Measurements from ENCODE around the gene KCNIP1. TPM values are rescaled to one million over a fixed set of nuclear protein-coding genes. Genes with fewer than 3 reads are reported as not detected.

Gene KCNIP1
- polyA plus RNA-seq, 3 donors = not detected

DNA sequence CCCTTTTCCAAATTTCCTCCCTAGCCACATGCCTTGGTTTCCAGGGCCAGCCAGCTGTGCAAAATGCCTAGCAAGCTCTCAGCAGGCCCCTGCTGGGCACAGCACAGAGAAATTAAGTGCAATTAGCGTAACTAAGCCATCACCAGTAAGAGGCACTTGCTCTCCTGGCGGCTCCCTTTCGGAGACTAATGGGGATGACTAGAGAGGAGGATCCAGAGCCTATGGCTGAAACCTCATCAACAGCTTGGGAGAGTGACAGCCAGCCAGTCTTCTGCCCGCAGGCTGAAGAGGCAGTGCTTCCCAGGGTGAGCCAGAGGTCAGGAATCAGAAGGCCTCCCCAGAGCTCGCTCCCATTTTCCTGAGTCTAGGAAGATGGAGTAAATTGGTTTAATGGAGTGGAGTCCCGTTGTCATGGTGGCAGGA is 108.4 kb downstream of the KCNIP1 start:
- peak overlapping the region in 1 of 7 donors; percentile 35 for H3K27ac Mint-ChIP-seq
- H3K4me2 ChIP-seq (replicated peaks; ENCODE audit: extremely low read depth, low read length, poor library complexity, severe bottlenecking) = no peak overlapping the region
- no peak overlapping the region for H3K27ac ChIP-seq (ENCODE audit: low read depth in 1 of 2, low read length in 2 of 2)
- no peak overlapping the region for H2AFZ ChIP-seq (ENCODE audit: insufficient read depth, low read depth, low read length, poor library complexity, severe bottlenecking)
- H3K4me1 ChIP-seq (ENCODE audit: control insufficient read depth in 1 of 2, insufficient read depth in 2 of 2, low read length in 2 of 2) = no peaks in the 10 kb centered on the region
- no peaks in the 10 kb centered on the region for H3K79me2 ChIP-seq (ENCODE audit: insufficient read depth, low read length)
- H3K27me3 ChIP-seq (ENCODE audit: control insufficient read depth in 2 of 2, insufficient read depth in 2 of 2, low read length in 2 of 2) = no peaks in the 10 kb centered on the region
- no peak for DNase-seq
- no peaks in the 10 kb centered on the region for H3K9me3 Mint-ChIP-seq
- H3K9me3 ChIP-seq (replicated peaks in 1 of 2; ENCODE audit: control insufficient read depth in 1 of 2, insufficient read depth in 1 of 2, low read length in 2 of 2) = no peaks in the 10 kb centered on the region
- H3K27me3 Mint-ChIP-seq (ENCODE audit: low read depth in 3 of 3) = peaks cover 2 to 5% (median 3%) of the 10 kb centered on the region in 3 donors
- 88% methylated on average over 6 of the region's 6 CpGs for WGBS (ENCODE audit: insufficient coverage)
- TF ChIP-seq CTCF (IDR thresholded peaks at IDR 0.05) = no peak
- no peaks in the 10 kb centered on the region for H3K4me1 Mint-ChIP-seq
- H4K20me1 ChIP-seq (ENCODE audit: insufficient read depth, low read length) = no peaks in the 10 kb centered on the region
- H3K36me3 Mint-ChIP-seq = no peaks in the 10 kb centered on the region
- H3K36me3 ChIP-seq (replicated peaks in 1 of 2; ENCODE audit: control insufficient read depth in 1 of 2, insufficient read depth in 2 of 2, low read length in 2 of 2) = no peaks in the 10 kb centered on the region
- no peak overlapping the region for H3K4me3 Mint-ChIP-seq
- no peak overlapping the region for H3K9ac ChIP-seq (ENCODE audit: insufficient read depth, low read length, poor library complexity, severe bottlenecking)
- no peak overlapping the region for H3K4me3 ChIP-seq (replicated peaks in 1 of 3; ENCODE audit: low read depth in 2 of 3, low read length in 3 of 3)
- intact Hi-C loops (cut with micrococcal nuclease) = no loop called here

GRCh38 chr5:170614065-170614490 is 110.3 kb downstream of the KCNIP1 start:
- Mint-ChIP-seq H3K9me3 (no peaks in the 10 kb centered on the region), H3K4me1 (peaks cover 6% of the 10 kb centered on the region), H3K27me3 (ENCODE audit: low read depth in 3 of 3) (peaks cover 0 to 3% (median 1%) of the 10 kb centered on the region in 3 donors), H3K4me3 (no peak overlapping the region), H3K27ac (no peak overlapping the region), H3K36me3 (no peaks in the 10 kb centered on the region)
- Histone ChIP-seq H3K4me2 (replicated peaks; ENCODE audit: extremely low read depth, low read length, poor library complexity, severe bottlenecking) (no peak overlapping the region), H3K4me1 (ENCODE audit: control insufficient read depth in 1 of 2, insufficient read depth in 2 of 2, low read length in 2 of 2) (no peaks in the 10 kb centered on the region), H3K27me3 (ENCODE audit: control insufficient read depth in 2 of 2, insufficient read depth in 2 of 2, low read length in 2 of 2) (no peaks in the 10 kb centered on the region), H3K9me3 (replicated peaks in 1 of 2; ENCODE audit: control insufficient read depth in 1 of 2, insufficient read depth in 1 of 2, low read length in 2 of 2) (no peaks in the 10 kb centered on the region), H2AFZ (ENCODE audit: insufficient read depth, low read depth, low read length, poor library complexity, severe bottlenecking) (no peak overlapping the region), H3K9ac (ENCODE audit: insufficient read depth, low read length, poor library complexity, severe bottlenecking) (no peak overlapping the region), H3K27ac (ENCODE audit: low read depth in 1 of 2, low read length in 2 of 2) (no peak overlapping the region), H3K36me3 (replicated peaks in 1 of 2; ENCODE audit: control insufficient read depth in 1 of 2, insufficient read depth in 2 of 2, low read length in 2 of 2) (no peaks in the 10 kb centered on the region), H3K79me2 (ENCODE audit: insufficient read depth, low read length) (no peaks in the 10 kb centered on the region), H4K20me1 (ENCODE audit: insufficient read depth, low read length) (no peaks in the 10 kb centered on the region), H3K4me3 (replicated peaks in 1 of 3; ENCODE audit: low read depth in 2 of 3, low read length in 3 of 3) (no peak overlapping the region)
- no peak for DNase-seq
- intact Hi-C loops (cut with micrococcal nuclease) = no loop called here
- 100% methylated on average over 4 of the region's 5 CpGs for WGBS (ENCODE audit: insufficient coverage)
- TF ChIP-seq CTCF (IDR thresholded peaks at IDR 0.05) = no peak
